Hepatocyte (in vitro differentiated cells): ENCODE measurements around the gene ZWINT.

ENCODE experiments used
- CTCF ChIP-seq: fragments of 200-600 bp; sonication (generic); IDR thresholded peaks from 2 replicates; pipeline ENCODE4 v1.5.1; 2016; ENCODE audit warnings: antibody characterized with exemption, mild to moderate bottlenecking; ENCODE audit not compliant: poor library complexity
- EZH2 ChIP-seq: fragments of 200-600 bp; sonication (generic); IDR thresholded peaks from 2 replicates; pipeline ENCODE4 v1.6.1; 2016; ENCODE audit warnings: antibody characterized with exemption, mild to moderate bottlenecking, borderline replicate concordance

- TF ChIP-seq EZH2 (no peak), CTCF (no peak)
Measured at GRCh38 chr10:56316603-56317002, 44.5 kb downstream of the ZWINT start.
